ENCODE results near the gene CLSTN1. TPM values are rescaled to one million over a fixed set of nuclear protein-coding genes. Genes with fewer than 3 reads are reported as not detected.
A peak's percentile ranks its signal among the peaks of the same experiment; 100 is the strongest.
"Not testable (repeated sequence)": the region's sequence is repeated elsewhere in the genome, so short reads cannot be mapped to it uniquely, and the experiment has no call there.

The CLSTN1 gene
- total RNA-seq, 2 donors from 2014 or later: 62.5 to 64.1 TPM

DNA sequence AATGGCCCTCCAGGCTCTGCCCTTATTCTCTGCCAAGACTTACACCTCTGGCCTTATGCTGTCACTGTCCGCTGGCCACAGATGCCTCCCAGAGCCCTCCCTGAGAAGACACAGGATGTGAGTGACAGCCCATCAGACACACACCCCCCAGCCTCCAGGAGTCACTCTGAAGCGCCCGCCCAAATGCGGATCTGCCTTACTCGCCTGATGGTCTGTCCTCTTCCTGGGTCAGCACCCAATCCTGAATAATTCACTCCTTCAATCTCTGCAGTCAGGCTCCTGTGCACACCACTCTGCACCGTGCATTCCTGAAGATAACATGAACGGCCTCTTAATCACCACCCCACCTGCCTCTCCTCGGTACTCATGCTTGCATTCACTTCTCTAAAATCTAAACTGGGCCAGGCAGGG, 14.7 kb downstream of the CLSTN1 start:
- intact Hi-C loops (cut with DNase I): no loop called here
- no peak for DNase-seq
- peak; percentile 74 to 89 for ATAC-seq

DNA sequence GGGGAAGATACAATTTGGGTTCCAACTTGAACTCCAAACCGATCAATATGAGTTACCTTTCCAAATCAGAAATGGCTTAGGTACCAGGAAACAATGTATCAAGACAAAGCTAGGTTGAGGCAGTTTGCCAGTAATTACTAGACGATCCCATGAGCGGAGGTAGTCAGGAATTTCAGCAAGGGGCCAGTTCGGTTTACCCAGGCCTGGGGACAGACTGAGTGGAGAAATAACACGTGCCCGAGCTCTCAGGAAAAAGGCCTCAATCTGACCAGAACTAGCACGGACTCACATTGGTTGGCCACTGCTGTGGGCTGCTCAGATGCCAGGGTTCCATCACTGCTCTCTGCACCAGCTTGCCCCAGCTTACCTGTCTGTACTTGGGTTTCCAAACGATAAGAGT, 15.3 kb downstream of the CLSTN1 start:
- ATAC-seq: no peak
- intact Hi-C loops (cut with DNase I): no loop called here
- no peak for DNase-seq

DNA sequence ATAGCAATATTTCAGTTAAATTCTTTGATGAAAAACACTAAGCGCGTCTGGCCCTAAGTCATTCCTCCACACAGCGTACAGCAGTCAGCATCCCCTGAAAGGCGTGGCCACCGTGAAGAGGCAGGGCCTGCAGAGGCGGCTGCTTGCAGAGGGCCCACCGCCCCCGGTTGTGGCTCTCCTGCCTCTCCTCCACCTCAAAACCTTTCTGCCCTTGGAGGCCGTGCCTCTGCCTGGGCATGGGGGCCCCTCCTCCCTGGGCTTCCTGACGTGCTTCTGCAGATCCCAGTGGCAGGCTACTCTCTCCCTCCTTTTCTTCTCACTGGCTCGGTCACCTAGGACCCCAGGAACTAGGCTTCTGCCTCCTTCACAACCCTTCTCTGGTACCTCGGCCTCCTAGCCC, 16.2 kb downstream of the CLSTN1 start:
- DNase-seq (no peak), ATAC-seq (no peak)
- intact Hi-C loops (cut with DNase I): no loop called here

DNA sequence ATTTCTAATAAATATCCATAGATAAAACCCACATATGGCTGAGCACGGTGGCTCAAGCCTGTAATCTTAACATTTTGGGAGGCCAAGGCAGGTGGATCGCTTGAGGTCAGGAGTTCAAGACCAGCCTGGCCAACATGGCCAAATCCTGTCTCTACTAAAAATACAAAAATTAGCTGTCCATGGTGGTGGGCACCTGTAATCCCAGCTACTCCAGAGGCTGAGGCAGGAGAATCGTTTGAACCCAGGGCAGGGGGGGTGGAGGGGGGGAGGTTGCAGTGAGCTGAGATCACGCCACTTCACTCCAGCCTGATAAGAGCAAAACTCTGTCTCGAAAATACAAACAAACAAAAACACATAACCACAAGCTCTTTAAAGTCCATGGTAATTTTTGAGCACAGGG, 17.8 kb downstream of the CLSTN1 start:
- DNase-seq; ATAC-seq; intact Hi-C loops (cut with DNase I): not testable (repeated sequence)

DNA sequence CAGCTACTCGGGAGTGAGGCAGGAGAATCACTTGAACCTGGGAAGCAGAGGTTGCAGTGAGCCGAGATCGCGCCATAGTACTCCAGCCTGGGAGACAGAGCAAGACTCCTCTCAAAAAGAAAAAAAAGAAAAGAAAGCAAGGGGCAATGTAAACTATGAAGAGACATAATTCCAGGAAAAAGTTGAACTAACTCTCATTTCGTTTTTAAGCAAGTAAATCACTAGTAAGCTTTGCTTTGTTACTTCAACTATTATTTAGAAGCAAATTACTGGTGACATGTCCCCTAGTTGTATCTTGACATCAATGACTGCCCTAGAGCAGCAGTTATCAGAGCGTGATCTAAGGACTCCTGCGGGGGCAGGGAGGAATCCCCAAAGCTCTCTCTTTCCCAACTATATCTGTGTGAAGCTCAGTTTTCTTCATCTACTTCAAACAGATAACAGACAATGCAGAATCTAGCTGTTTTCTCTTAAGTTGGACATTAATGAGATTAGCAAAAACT, 18.7 kb downstream of the CLSTN1 start:
- intact Hi-C loops (cut with DNase I): no loop called here
- ATAC-seq: no peak
- DNase-seq: no peak

DNA sequence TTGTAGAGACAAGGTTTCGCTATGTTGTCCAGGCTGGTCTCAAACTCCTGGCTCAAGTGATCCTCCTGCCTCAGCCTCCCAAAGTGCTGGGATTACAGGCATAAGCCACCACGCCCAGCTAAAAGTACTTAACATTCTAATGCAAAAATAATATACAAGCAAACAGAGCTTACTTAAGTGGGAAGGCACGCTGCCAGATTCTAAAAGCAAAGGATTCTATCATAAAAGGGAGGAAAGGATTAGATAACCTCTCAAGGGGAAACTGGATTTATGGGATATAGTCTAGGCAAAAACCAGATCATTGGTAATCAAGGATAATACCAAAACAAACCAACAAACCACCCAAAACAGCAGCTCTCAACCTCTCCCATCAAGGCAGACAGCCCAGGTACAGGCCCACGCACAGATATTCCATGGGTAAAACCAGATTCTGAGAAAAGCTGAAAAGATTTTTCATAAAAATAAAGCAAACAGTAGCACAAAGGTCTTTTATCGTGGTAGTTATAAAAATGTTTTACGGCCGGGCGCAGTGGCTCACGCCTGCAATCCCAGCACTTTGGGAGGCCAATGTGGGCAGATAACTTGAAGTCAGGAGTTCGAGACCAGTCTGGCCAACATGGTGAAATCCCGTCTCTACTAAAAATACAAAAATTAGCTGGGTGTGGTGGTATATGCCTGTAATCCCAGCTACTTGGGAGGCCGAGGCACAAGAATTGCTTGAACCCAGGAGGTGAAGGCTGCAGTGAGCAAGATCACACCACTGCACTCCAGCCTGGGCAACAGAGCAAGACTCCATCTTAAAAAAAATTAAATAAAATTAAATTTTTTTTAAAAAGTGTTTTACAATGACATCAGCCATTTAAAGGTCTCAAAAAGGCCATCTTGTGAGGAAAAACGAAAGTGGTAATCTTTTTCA, 20.5 kb downstream of the CLSTN1 start:
- intact Hi-C loops (cut with DNase I); DNase-seq; ATAC-seq: not testable (repeated sequence)

DNA sequence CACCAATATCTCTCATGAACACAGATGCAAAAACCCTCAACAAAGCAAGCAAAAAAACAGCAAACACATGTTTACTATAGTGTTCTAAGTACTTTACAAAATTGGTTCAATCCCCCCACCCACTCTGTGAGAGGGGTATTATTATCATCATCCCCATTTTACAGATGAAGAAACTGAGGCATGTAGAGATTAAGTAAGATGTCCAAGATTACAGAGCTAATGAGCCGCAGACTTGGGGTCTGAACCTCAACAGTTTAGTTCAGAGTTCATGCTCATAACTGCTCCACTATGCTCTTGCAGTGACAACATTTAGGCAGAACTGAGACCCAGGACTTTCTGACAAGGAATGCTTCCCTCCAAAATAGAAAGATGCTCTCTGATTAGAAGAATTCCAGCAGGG, 21.9 kb downstream of the CLSTN1 start:
- intact Hi-C loops (cut with DNase I): no loop called here
- DNase-seq: no peak
- ATAC-seq: no peak

DNA sequence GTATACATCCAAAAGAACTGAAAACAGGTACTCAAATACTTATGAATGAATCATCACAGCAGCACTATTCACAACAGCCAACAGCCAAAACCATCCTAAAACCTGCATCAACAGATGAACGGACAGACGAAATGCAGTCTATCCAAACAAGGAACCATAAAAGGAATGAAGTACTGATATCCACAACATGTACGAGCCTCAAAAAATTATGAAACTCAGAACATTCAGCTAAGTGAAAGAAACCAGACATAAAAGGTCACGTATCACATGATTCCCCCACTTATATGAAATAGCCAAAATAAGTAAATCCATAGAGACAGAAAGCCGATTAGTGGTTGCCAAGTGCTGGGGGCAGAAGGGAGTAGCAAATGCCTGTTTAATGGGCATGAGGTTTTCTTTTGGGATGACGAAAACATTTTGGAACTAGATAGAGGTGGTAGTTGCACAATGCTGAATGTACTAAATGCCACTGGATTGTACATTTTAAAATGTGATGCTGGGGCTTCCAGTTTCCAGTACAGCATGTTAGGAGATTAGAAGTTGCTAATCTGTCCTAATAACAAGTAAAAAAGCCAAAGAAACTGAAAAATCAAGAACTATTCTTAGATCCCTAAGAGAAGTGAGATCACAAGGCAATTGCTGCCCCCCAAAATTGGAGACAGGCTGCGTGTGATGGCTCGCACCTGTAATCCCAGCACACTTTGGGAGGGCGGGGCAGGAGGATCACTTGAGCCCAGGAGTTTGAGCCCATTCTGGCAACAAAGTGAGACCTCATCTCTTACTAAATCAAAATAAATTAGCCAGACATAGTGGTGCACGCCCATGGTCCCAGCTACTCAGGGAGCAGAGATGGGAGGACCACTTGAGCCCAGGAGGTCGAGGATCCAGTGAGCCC, 25.3 kb downstream of the CLSTN1 start:
- ATAC-seq (peak; percentile 86 to 90), DNase-seq (peak; percentile 38)
- intact Hi-C loops (cut with DNase I): no loop called here

DNA sequence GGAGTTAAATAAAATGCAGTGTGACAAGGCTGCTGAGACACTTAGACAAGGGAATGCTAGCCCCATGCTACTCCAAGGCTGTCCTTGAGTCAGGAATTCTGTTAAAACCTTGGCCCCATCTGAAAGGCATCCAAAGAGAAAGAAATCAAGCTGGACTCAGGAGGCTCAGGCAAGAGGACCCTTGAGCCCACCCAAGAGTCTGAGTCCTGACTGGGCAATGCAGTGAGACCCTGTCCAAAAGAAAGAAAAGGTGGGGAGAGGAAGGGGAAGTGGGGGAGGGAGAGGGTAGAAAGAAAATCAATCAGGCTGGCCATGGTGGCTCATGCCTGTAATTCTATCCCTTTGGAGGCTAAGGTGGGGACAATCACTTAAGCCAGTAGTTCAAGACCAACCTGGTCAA, 26.7 kb downstream of the CLSTN1 start:
- DNase-seq: no peak
- intact Hi-C loops (cut with DNase I): no loop called here
- no peak for ATAC-seq

DNA sequence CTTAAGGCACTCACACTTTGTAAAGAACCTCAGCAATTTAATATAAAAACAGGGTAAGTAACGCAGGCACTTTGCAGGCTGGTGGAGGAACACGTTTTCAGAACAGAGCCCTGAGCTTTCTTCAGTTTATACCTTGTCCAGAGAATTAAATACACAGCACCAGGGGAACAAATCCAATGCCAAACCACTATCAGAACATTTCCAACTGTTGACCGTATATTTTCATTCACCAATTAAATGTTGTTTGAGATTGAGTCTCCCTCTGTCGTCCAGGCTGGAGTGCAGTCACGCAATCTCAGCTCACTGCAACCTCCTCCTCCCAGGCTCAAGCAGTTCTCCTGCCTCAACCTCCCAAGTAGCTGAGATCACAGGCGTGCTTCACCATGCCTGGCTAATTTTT, 29.7 kb downstream of the CLSTN1 start:
- no peak for ATAC-seq
- intact Hi-C loops (cut with DNase I): no loop called here
- DNase-seq: no peak

DNA sequence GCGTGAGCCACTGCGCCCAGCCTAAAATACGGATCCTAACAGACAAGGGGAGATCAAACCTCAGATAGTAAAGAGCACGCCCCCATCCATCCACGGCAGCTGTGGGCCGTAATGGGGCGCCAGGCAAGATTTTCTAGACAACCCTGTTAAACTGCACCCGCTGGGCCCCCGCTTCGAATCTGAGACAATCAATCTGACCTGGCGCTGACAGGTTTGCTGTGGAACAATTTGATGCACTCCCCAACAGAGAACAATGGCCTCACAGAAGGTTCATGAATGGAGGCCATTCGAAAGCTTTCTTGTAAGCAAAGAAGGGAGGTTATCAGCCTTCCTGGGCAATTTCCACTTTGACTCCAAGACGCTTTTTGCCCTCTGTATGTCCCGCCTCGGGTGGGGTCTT, 30.5 kb downstream of the CLSTN1 start:
- no peak for DNase-seq
- intact Hi-C loops (cut with DNase I): no loop called here
- no peak for ATAC-seq

DNA sequence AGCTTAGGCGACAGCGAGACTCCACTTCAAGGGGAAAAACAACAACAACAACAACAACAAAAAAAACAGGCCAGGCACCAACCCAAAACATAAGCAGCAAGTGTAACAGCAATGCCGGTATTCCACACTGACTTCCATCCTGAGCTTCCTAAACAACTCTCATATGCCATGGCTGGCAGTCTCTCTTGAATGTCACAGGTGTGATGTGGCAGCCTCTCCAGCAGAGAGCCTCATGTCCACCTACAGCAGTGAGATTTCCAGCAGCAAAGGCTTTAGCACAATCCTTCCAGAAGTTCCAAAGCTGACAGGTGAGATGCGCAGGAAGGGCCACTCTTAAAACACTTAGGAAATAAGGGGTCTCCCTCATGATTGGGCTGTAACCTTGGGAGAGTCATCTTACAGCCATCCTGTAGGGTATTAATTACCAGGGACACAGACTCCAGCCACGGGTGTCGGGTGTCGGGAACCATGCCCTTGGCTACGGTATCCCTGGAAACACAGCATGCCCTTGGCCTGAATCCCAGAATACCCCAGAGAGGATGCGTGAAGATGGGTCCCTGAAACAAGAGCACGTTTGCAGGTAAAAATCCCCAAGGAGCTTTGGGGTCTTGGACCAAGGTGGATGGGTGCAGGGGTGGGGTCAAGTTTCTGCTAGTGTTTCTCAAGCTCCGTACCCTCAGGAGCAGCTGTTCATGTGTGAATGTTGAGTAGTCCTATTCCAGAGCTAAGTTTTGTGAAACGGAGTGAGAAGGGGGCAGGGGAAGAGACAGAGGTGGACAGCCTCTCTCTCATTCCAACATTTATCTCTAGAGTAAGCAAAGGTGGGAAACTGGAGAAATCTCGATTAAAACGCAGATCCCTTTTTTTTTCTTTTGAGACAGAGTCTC, 31.4 kb downstream of the CLSTN1 start:
- intact Hi-C loops (cut with DNase I): no loop called here
- DNase-seq (no peak), ATAC-seq (peak in 1 of 2 donors; percentile 45)

DNA sequence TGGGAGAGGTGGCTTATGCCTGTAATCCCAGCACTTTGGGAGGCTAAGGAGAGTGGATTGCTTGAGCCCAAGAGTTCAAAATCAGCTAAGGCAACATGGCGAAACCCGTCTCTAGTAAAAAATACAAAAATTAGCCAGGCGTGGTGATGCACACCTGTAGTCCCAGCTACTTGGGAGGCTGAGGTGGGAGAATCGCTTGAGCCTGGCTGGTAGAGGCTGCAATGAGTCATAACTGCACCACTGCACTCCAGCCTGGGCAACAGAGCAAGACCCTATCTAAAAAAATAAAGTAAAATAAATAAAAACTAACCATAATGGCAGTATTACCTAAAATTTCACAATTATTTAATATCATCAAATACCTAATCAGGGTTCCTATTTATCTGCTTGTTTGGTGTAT, 34.1 kb downstream of the CLSTN1 start:
- intact Hi-C loops (cut with DNase I): loop anchor here in 1 of 2 donors (5.0 kb wide), 1 partner anchor 78 kb away; no protein-coding TSS in a partner anchor
- not testable (repeated sequence) for DNase-seq, ATAC-seq

DNA sequence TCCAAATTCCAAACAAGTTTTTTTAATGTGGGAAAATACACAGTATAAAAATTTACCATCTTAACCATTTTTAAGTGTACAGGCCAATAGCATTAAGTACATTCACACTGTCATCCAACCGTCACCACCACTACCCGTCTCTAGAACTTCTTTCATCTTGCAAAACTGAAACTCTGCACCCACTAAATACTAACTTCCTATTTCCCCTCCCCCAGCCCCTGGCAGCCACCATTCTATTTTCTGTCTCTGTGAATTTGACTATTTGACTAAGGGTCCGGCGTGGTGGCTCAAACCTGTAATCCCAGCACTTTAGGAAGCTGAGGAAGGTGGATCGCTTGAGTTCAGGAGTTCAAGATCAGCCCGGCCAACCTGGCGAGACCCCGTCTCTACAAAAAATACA, 36.1 kb downstream of the CLSTN1 start:
- peak in 1 of 2 donors; percentile 53 for ATAC-seq
- intact Hi-C loops (cut with DNase I): loop anchor here in 1 of 2 donors (5.0 kb wide), 1 partner anchor 80 kb away; no protein-coding TSS in a partner anchor
- DNase-seq: no peak

DNA sequence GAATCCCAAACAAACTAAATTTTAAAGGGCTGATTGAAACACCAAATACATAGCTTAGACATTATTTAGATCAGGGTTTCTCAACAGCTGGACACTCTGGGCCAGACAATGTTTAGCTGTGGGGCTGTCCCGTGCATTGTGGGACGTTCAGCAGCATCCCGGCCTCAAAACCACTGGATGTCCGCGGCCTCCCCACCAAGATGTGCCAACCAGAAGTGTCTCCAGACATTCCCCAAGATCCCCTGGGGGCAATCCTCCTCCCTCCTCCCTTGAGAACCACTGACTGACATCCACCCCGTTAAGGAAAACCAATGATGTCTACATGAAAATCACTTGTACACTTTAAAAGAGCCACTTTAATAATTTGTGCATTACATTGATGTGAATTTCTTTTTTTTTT, 38.4 kb downstream of the CLSTN1 start:
- intact Hi-C loops (cut with DNase I): loop anchor here (2.0 to 5.0 kb wide), 2 partner anchors 81 to 82 kb away; no protein-coding TSS in a partner anchor
- ATAC-seq (no peak), DNase-seq (no peak)

DNA sequence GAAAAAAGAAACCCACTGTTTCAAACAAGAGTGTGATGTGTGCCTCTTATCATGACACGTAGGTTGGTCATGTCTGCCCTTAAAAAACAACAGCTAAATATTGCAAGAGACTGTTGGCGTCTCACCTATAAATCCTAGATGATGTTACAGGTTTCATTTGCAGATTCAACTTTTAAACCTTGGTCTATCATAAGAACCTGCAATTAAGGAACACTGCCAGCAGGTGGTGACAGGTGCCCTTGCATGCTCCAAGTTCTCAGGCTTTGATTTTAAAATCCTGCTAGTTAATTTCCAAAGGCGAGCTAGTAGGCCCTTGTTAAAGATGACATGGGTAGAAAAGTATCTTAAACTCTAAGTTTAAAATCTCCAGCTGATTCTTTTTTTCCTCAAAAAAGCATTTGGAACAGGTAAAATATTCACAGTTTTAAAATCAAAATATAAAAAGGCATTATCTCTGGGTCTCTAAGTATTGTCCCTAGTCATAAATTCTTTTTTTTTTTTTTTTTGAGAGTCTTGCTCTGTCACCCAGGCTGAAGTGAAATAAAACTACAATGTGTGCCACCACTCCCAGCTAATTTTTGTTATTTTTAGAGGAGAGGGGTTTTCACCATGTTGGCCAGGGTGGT, 39.1 kb downstream of the CLSTN1 start:
- intact Hi-C loops (cut with DNase I): loop anchor here (2.0 to 5.0 kb wide), 2 partner anchors 82 to 83 kb away; no protein-coding TSS in a partner anchor

DNA sequence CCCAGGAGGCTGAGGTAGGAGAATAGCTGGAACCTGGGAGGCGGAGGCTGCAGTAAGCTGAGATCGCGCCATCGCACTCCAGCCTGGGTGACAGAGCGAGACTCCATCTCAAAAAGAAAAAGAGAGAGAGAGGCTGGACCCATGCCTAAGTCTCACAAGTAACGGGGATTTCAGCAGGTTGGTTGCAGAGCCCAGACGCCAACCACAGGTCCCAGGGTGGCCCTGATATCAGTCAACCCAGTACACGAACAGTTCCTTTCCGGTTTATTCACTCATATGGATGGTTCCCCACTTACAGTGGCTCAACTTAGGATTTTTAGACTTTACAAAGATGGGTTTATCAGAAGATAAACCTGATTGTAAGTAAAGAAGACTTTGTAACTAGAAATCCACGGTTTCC, 40.9 kb downstream of the CLSTN1 start:
- ATAC-seq (no peak), DNase-seq (no peak)
- intact Hi-C loops (cut with DNase I): no loop called here

More for the DNA sequence above, 39.1 kb downstream of the CLSTN1 start:
- DNase-seq: no peak
- ATAC-seq: peak in 1 of 2 donors; percentile 24

DNA sequence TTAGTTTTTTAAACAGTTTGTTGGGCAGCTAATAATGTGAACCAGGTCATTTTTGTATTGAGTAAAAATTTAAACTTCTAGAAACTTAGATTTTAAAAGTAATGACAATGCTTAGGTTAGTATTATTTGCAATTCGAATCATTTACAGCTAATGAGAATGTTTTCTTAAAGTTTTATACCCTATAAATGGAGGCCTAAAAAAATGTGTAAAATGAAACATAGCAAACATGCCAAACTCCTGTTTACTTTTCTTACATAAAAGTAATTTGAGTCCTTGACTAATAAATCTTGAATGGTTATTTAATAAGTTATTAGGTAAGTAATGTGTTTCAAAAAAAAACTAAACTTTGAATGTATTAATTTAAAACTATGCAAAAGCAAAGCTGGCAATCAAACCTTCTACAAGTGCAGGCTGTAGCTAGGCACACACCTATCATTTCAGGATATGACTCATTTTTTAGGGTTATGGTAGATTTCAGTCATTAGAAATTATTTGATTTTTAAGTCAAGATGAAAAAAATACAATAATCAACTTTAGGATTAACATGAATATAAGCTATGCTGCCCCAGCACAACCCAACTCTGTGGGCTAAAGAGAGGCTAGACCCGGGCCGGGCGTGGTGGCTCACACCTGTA, 41.5 kb downstream of the CLSTN1 start:
- DNase-seq (no peak), ATAC-seq (no peak)
- intact Hi-C loops (cut with DNase I): no loop called here
